Chondrocyte (in vitro differentiated cells): ENCODE measurements around the gene SCUBE1. TPM values are rescaled to one million over a fixed set of nuclear protein-coding genes. Genes with fewer than 3 reads are reported as not detected.

Source experiments
- DNase-seq: peaks from one replicate; pipeline ENCODE4 v3.0.0; 2021; ENCODE audit warnings: mixed read lengths, low spot score
- H3K27ac Mint-ChIP-seq: one replicate; pipeline ENCODE4 v1.8.0; 2021; ENCODE audit warnings: mild to moderate bottlenecking, moderate library complexity, mixed read lengths; ENCODE audit not compliant: unreplicated experiment
- H3K27me3 Mint-ChIP-seq: 2 replicates; pipeline ENCODE4 v1.8.0; 2021; ENCODE audit warnings: low read depth, mixed read lengths
- H3K36me3 Mint-ChIP-seq: 2 replicates; pipeline ENCODE4 v1.8.0; 2021; ENCODE audit warnings: low read depth, mixed read lengths
- H3K4me1 Mint-ChIP-seq: 2 replicates; pipeline ENCODE4 v1.8.0; 2021; ENCODE audit warnings: low read depth, mild to moderate bottlenecking, mixed read lengths
- H3K4me3 Mint-ChIP-seq: one replicate; pipeline ENCODE4 v1.8.0; 2021; ENCODE audit warnings: mild to moderate bottlenecking, moderate library complexity, mixed read lengths; ENCODE audit not compliant: unreplicated experiment
- H3K9me3 Mint-ChIP-seq: 2 replicates; pipeline ENCODE4 v1.8.0; 2021; ENCODE audit warnings: low read depth, mixed read lengths
- CTCF ChIP-seq: fragments of 200-600 bp; sonication (generic); IDR thresholded peaks from 2 replicates; pipeline ENCODE4 v1.5.0; 2021; ENCODE audit warnings: antibody characterized with exemption, mild to moderate bottlenecking, moderate library complexity
- total RNA-seq: library from RNA; stranded (reverse); gene quantifications from 3 replicates; pipeline ENCODE4 v1.2.1, GENCODE V29; 2021

The SCUBE1 gene
- total RNA-seq, 1 donor from 2014 or later, result 3.2 TPM

GRCh38 chr22:43171607-43172006 is 171.6 kb downstream of the SCUBE1 start:
- no peak overlapping the region for H3K4me3 Mint-ChIP-seq

GRCh38 chr22:43171019-43171491 is 172.1 kb downstream of the SCUBE1 start:
- H3K27me3 Mint-ChIP-seq, result no peaks in the 10 kb centered on the region
- no peak for DNase-seq
- no peak overlapping the region for H3K4me3 Mint-ChIP-seq
- no peak overlapping the region for H3K27ac Mint-ChIP-seq
- peaks cover 17% of the 10 kb centered on the region for H3K4me1 Mint-ChIP-seq
- TF ChIP-seq CTCF, result no peak
- H3K36me3 Mint-ChIP-seq, result peaks cover 6% of the 10 kb centered on the region
- H3K9me3 Mint-ChIP-seq, result no peaks in the 10 kb centered on the region

More at GRCh38 chr22:43171607-43172006, 171.6 kb downstream of the SCUBE1 start:
- Mint-ChIP-seq H3K36me3 (peaks cover 8% of the 10 kb centered on the region), H3K27me3 (no peaks in the 10 kb centered on the region), H3K27ac (no peak overlapping the region), H3K9me3 (no peaks in the 10 kb centered on the region), H3K4me1 (peaks cover 17% of the 10 kb centered on the region)
- no peak for TF ChIP-seq CTCF
- DNase-seq, result no peak

- TF ChIP-seq CTCF, result no peak
- no peaks in the 10 kb centered on the region for H3K27me3 Mint-ChIP-seq
- H3K4me1 Mint-ChIP-seq, result peaks cover 17% of the 10 kb centered on the region
- no peak overlapping the region for H3K27ac Mint-ChIP-seq
- H3K36me3 Mint-ChIP-seq, result peaks cover 4% of the 10 kb centered on the region
- no peaks in the 10 kb centered on the region for H3K9me3 Mint-ChIP-seq
- no peak overlapping the region for H3K4me3 Mint-ChIP-seq
- no peak for DNase-seq
Observed at GRCh38 chr22:43170131-43170480, 173.1 kb downstream of the SCUBE1 start.

GRCh38 chr22:43169310-43170130 is 173.7 kb downstream of the SCUBE1 start:
- no peak for DNase-seq

More at GRCh38 chr22:43169310-43170130, 173.7 kb downstream of the SCUBE1 start:
- Mint-ChIP-seq H3K27ac (no peak overlapping the region), H3K9me3 (no peaks in the 10 kb centered on the region), H3K4me1 (peaks cover 17% of the 10 kb centered on the region), H3K36me3 (peaks cover 4% of the 10 kb centered on the region), H3K27me3 (no peaks in the 10 kb centered on the region), H3K4me3 (no peak overlapping the region)
- TF ChIP-seq CTCF, result no peak
